Measurements from ENCODE around the gene DOCK2. TPM values are rescaled to one million over a fixed set of nuclear protein-coding genes. Genes with fewer than 3 reads are reported as not detected.

The DOCK2 gene
- total RNA-seq, 1 donor from 2014 or later, result 4.6 TPM

GRCh38 chr5:170034231-170034630 is 397.2 kb downstream of the DOCK2 start:
- DNase-seq (ENCODE audit: low spot score), result no peak

GRCh38 chr5:170038241-170038640 is 401.2 kb downstream of the DOCK2 start:
- intact Hi-C loops (cut with DNase I), result no loop called here
- no peak for DNase-seq (ENCODE audit: low spot score)

More at GRCh38 chr5:170034231-170034630, 397.2 kb downstream of the DOCK2 start:
- intact Hi-C loops (cut with DNase I), result no loop called here

GRCh38 chr5:170039830-170040229 is 402.8 kb downstream of the DOCK2 start:
- DNase-seq (ENCODE audit: low spot score), result no peak
- intact Hi-C loops (cut with DNase I), result no loop called here

- intact Hi-C loops (cut with DNase I), result no loop called here
- DNase-seq (ENCODE audit: low spot score), result no peak
Measured at GRCh38 chr5:170046241-170046640, 409.2 kb downstream of the DOCK2 start.

GRCh38 chr5:170049713-170050112 is 412.6 kb downstream of the DOCK2 start:
- intact Hi-C loops (cut with DNase I), result no loop called here
- DNase-seq (ENCODE audit: low spot score), result no peak

- no peak for DNase-seq (ENCODE audit: low spot score)
- intact Hi-C loops (cut with DNase I), result no loop called here
Measured at GRCh38 chr5:170053896-170054295, 416.8 kb downstream of the DOCK2 start.

GRCh38 chr5:170055606-170056005 is 418.5 kb downstream of the DOCK2 start:
- intact Hi-C loops (cut with DNase I), result no loop called here
- no peak for DNase-seq (ENCODE audit: low spot score)

- intact Hi-C loops (cut with DNase I), result no loop called here
- DNase-seq (ENCODE audit: low spot score), result no peak
Measured at GRCh38 chr5:170056561-170057267, 419.6 kb downstream of the DOCK2 start.

- intact Hi-C loops (cut with DNase I), result no loop called here
- no peak for DNase-seq (ENCODE audit: low spot score)
Measured at GRCh38 chr5:170057311-170057710, 420.2 kb downstream of the DOCK2 start.

GRCh38 chr5:170059221-170059620 is 422.1 kb downstream of the DOCK2 start:
- intact Hi-C loops (cut with DNase I), result no loop called here
- no peak for DNase-seq (ENCODE audit: low spot score)

GRCh38 chr5:170067152-170067551 is 430.1 kb downstream of the DOCK2 start:
- intact Hi-C loops (cut with DNase I), result no loop called here
- DNase-seq (ENCODE audit: low spot score), result no peak

GRCh38 chr5:170067574-170068170 is 430.6 kb downstream of the DOCK2 start:
- DNase-seq (ENCODE audit: low spot score), result no peak
- intact Hi-C loops (cut with DNase I), result no loop called here

- no peak for DNase-seq (ENCODE audit: low spot score)
- intact Hi-C loops (cut with DNase I), result no loop called here
Measured at GRCh38 chr5:170069512-170069911, 432.4 kb downstream of the DOCK2 start.

GRCh38 chr5:170070556-170071412 is 433.7 kb downstream of the DOCK2 start:
- intact Hi-C loops (cut with DNase I), result loop anchor here (5.0 kb wide), 1 partner anchor 368 kb away; no protein-coding TSS in a partner anchor
- DNase-seq (ENCODE audit: low spot score), result no peak

GRCh38 chr5:170071748-170072147 is 434.7 kb downstream of the DOCK2 start:
- no peak for DNase-seq (ENCODE audit: low spot score)
- intact Hi-C loops (cut with DNase I), result loop anchor here (5.0 kb wide), 1 partner anchor 369 kb away; no protein-coding TSS in a partner anchor

- intact Hi-C loops (cut with DNase I), result no loop called here
- DNase-seq (ENCODE audit: low spot score), result no peak
Measured at GRCh38 chr5:170075696-170076095, 438.6 kb downstream of the DOCK2 start.

GRCh38 chr5:170076211-170076610 is 439.1 kb downstream of the DOCK2 start:
- DNase-seq (ENCODE audit: low spot score), result peak; percentile 31
- intact Hi-C loops (cut with DNase I), result no loop called here

- intact Hi-C loops (cut with DNase I), result no loop called here
- no peak for DNase-seq (ENCODE audit: low spot score)
Measured at GRCh38 chr5:170076739-170077138, 439.7 kb downstream of the DOCK2 start.

- DNase-seq (ENCODE audit: low spot score), result peak; percentile 68
Measured at GRCh38 chr5:170077526-170077925, 440.5 kb downstream of the DOCK2 start.

GRCh38 chr5:170078458-170078857 is 441.4 kb downstream of the DOCK2 start:
- DNase-seq (ENCODE audit: low spot score), result no peak
- intact Hi-C loops (cut with DNase I), result no loop called here

More at GRCh38 chr5:170077526-170077925, 440.5 kb downstream of the DOCK2 start:
- intact Hi-C loops (cut with DNase I), result no loop called here
